Glutamatergic neuron (in vitro differentiated cells): ENCODE results near the gene HERC4. TPM values are rescaled to one million over a fixed set of nuclear protein-coding genes. Genes with fewer than 3 reads are reported as not detected.

ENCODE experiments used
- DNase-seq: peaks from one replicate; pipeline ENCODE4 v3.0.0; 2022
- H3K27ac Mint-ChIP-seq: one replicate; pipeline ENCODE4 v1.8.0; 2020; ENCODE audit warnings: mild to moderate bottlenecking, mixed read lengths, inconsistent platforms; ENCODE audit not compliant: unreplicated experiment
- H3K27me3 Mint-ChIP-seq: one replicate; pipeline ENCODE4 v1.8.0; 2020; ENCODE audit warnings: mild to moderate bottlenecking, moderate library complexity, mixed read lengths, inconsistent platforms; ENCODE audit not compliant: unreplicated experiment
- H3K36me3 Mint-ChIP-seq: one replicate; pipeline ENCODE4 v1.8.0; 2020; ENCODE audit warnings: mild to moderate bottlenecking, mixed read lengths, inconsistent platforms; ENCODE audit not compliant: unreplicated experiment
- H3K4me1 Mint-ChIP-seq: one replicate; pipeline ENCODE4 v1.8.0; 2020; ENCODE audit warnings: mild to moderate bottlenecking, low read depth, mixed read lengths, inconsistent platforms; ENCODE audit not compliant: unreplicated experiment
- H3K4me3 Mint-ChIP-seq: one replicate; pipeline ENCODE4 v1.8.0; 2020; ENCODE audit warnings: mild to moderate bottlenecking, mixed read lengths, inconsistent platforms; ENCODE audit not compliant: unreplicated experiment
- H3K9me3 Mint-ChIP-seq: one replicate; pipeline ENCODE4 v1.8.0; 2020; ENCODE audit warnings: mild to moderate bottlenecking, moderate library complexity, mixed read lengths, inconsistent platforms; ENCODE audit not compliant: unreplicated experiment
- CTCF ChIP-seq: fragments of 200-600 bp; sonication (generic); IDR thresholded peaks from one replicate; pipeline ENCODE4 v1.5.0; 2021; ENCODE audit not compliant: partially characterized antibody, unreplicated experiment
- long read RNA-seq: library from polyadenylated mRNA; unstranded; transcript quantifications from one replicate; pipeline ENCODE4 v2.0.0, GENCODE V29; 2020; ENCODE audit not compliant: unreplicated experiment
- total RNA-seq: library from RNA; stranded (reverse); fragmentation: NEBNext Ultra II Directional; extraction: Animal tissue kit (Norgen Biotek cat#: 25700); gene quantifications from one replicate; pipeline ENCODE4 v1.2.1, GENCODE V29; 2021; ENCODE audit not compliant: unreplicated experiment

The HERC4 gene
- total RNA-seq: 39.5 TPM
- long read RNA-seq, full-length matches to known transcripts: 2 of 4 reads
- long read RNA-seq, partial matches to known transcripts: 0 of 4 reads
- long read RNA-seq, other reads (novel, unspliced or antisense): 2 of 4 reads

- peak; percentile 93 for DNase-seq
- H3K36me3 Mint-ChIP-seq: no peaks in the 10 kb centered on the region
- H3K27me3 Mint-ChIP-seq: peaks cover 4% of the 10 kb centered on the region
- peaks cover 9% of the 10 kb centered on the region for H3K4me1 Mint-ChIP-seq
- TF ChIP-seq CTCF: no peak
- peaks cover 4% of the 10 kb centered on the region for H3K9me3 Mint-ChIP-seq
- peak within 1 kb of the TSS; percentile 94 for H3K4me3 Mint-ChIP-seq
- peak within 1 kb of the TSS; percentile 84 for H3K27ac Mint-ChIP-seq
Measured at GRCh38 chr10:68074775-68075549, at the start of gene HERC4. Gene HERC4, minus strand, starts transcription at chr10:68075283. Its CDS starts 2,175 bp downstream, at chr10:68073108.

- TF ChIP-seq CTCF: no peak
- H3K36me3 Mint-ChIP-seq: no peaks in the 10 kb centered on the region
- H3K4me3 Mint-ChIP-seq: no peak overlapping the region
- no peaks in the 10 kb centered on the region for H3K4me1 Mint-ChIP-seq
- no peak overlapping the region for H3K27ac Mint-ChIP-seq
- no peaks in the 10 kb centered on the region for H3K9me3 Mint-ChIP-seq
- DNase-seq: no peak
- no peaks in the 10 kb centered on the region for H3K27me3 Mint-ChIP-seq
Measured at GRCh38 chr10:68124718-68125117, 49.6 kb upstream of the HERC4 start.

- Mint-ChIP-seq H3K9me3 (no peaks in the 10 kb centered on the region), H3K4me3 (no peak overlapping the region), H3K27ac (no peak overlapping the region), H3K27me3 (no peaks in the 10 kb centered on the region), H3K4me1 (no peaks in the 10 kb centered on the region), H3K36me3 (no peaks in the 10 kb centered on the region)
- TF ChIP-seq CTCF: no peak
- DNase-seq: no peak
Measured at GRCh38 chr10:68121852-68122251, 46.8 kb upstream of the HERC4 start.

GRCh38 chr10:68121020-68121743 lies 46.1 kb upstream of the HERC4 start:
- DNase-seq: no peak
- Mint-ChIP-seq H3K4me3 (no peak overlapping the region), H3K36me3 (no peaks in the 10 kb centered on the region), H3K4me1 (no peaks in the 10 kb centered on the region), H3K27me3 (no peaks in the 10 kb centered on the region), H3K27ac (no peak overlapping the region), H3K9me3 (no peaks in the 10 kb centered on the region)
- TF ChIP-seq CTCF: no peak
